CD4-positive, alpha-beta memory T cell (primary cell): ENCODE measurements around the gene MEGF6. TPM values are rescaled to one million over a fixed set of nuclear protein-coding genes. Genes with fewer than 3 reads are reported as not detected.
A peak's percentile ranks its signal among the peaks of the same experiment; 100 is the strongest.

Source experiments
- CTCF ChIA-PET: fragments of 350-600 bp; sonication (Branson Sonifier 250); formaldehyde crosslinking; loops from one replicate; lab custom pipeline; 2021; ENCODE audit warnings: inconsistent platforms; ENCODE audit not compliant: partially characterized antibody; lab: Charles Lee
- POLR2A ChIA-PET: fragments of 350-600 bp; sonication (Branson Sonifier 250); formaldehyde crosslinking; loops from one replicate; lab custom pipeline; 2021; ENCODE audit not compliant: partially characterized antibody; lab: Charles Lee
- DNase-seq, 5 donors: peaks; one replicate each; pipeline versions ENCODE4 v3.0.0 to v3.0.0-alpha.2; 2020 to 2022; ENCODE audit warnings: mixed read lengths in 1 of 5
- H3K27ac ChIP-seq: one replicate; pipeline ENCODE4 v1.7.0; 2013; ENCODE audit warnings: low read depth, low read length
- H3K27me3 ChIP-seq: 2 replicates; pipeline ENCODE4 v1.7.0; 2013; ENCODE audit warnings: mild to moderate bottlenecking, low read length, moderate library complexity; ENCODE audit not compliant: insufficient read depth
- H3K36me3 ChIP-seq: 2 replicates; pipeline ENCODE4 v1.7.0; 2013; ENCODE audit warnings: mild to moderate bottlenecking, low read length, moderate library complexity; ENCODE audit not compliant: insufficient read depth
- H3K4me1 ChIP-seq: 2 replicates; pipeline ENCODE4 v1.7.0; 2013; ENCODE audit warnings: mild to moderate bottlenecking, low read length, moderate library complexity; ENCODE audit not compliant: insufficient read depth
- H3K4me3 ChIP-seq, 2 donors: one replicate each; pipeline ENCODE4 v1.7.0; 2013; ENCODE audit warnings: low read length in 2 of 2, mild to moderate bottlenecking in 1 of 2
- H3K9me3 ChIP-seq, 2 donors: one replicate each; pipeline ENCODE4 v1.7.0; 2013; ENCODE audit warnings: low read length in 2 of 2, control low read depth in 1 of 2; ENCODE audit not compliant: control insufficient read depth in 1 of 2
- H3K27ac Mint-ChIP-seq, 7 donors: one replicate each; pipeline ENCODE4 v1.8.0; 2020 to 2021; ENCODE audit warnings: mixed read lengths in 7 of 7, mild to moderate bottlenecking in 6 of 7, inconsistent platforms in 3 of 7, moderate library complexity in 3 of 7
- H3K27me3 Mint-ChIP-seq, 2 donors: one replicate each; pipeline ENCODE4 v1.8.0; 2020 to 2021; ENCODE audit warnings: mixed read lengths in 2 of 2
- H3K36me3 Mint-ChIP-seq, 2 donors: one replicate each; pipeline ENCODE4 v1.8.0; 2020 to 2021; ENCODE audit warnings: mixed read lengths in 2 of 2, inconsistent platforms in 1 of 2, mild to moderate bottlenecking in 1 of 2
- H3K4me1 Mint-ChIP-seq, 4 donors: one replicate each; pipeline ENCODE4 v1.8.0; 2020 to 2021; ENCODE audit warnings: mixed read lengths in 4 of 4, mild to moderate bottlenecking in 1 of 4
- H3K4me3 Mint-ChIP-seq, 8 donors: one replicate each; pipeline ENCODE4 v1.8.0; 2020 to 2021; ENCODE audit warnings: mixed read lengths in 8 of 8, mild to moderate bottlenecking in 7 of 8, moderate library complexity in 6 of 8, inconsistent platforms in 3 of 8
- H3K9me3 Mint-ChIP-seq, 8 donors: one replicate each; pipeline ENCODE4 v1.8.0; 2020 to 2021; ENCODE audit warnings: mixed read lengths in 8 of 8, mild to moderate bottlenecking in 5 of 8, inconsistent platforms in 3 of 8, moderate library complexity in 1 of 8
- intact Hi-C: fragments of 100-400 bp; cut with micrococcal nuclease; formaldehyde crosslinking; loops from one replicate; pipeline ENCODE4 v1.15.1; 2023
- polyA plus RNA-seq, 2 donors: library from polyadenylated mRNA; unstranded; fragments of 300-500 nt; fragmentation: Illumina TruSeq; gene quantifications; one replicate each; pipeline ENCODE4 v1.2.3, GENCODE V29; 2021
- total RNA-seq, 2 experiments: library from RNA; stranded (reverse); gene quantifications; one replicate each; pipeline ENCODE4 v1.2.3, GENCODE V29; 2021

MEGF6 gene
- total and polyA plus RNA-seq, 4 experiments from 2014 or later: 2.4 to 168 (median 87.0) TPM

GRCh38 chr1:3504151-3504821, 107.0 kb downstream of the MEGF6 start:
- H3K36me3 Mint-ChIP-seq: peaks cover 16 to 19% of the 10 kb centered on the region in 2 donors
- ChIA-PET CTCF (no interaction called here), POLR2A (no interaction called here)
- peaks cover 0 to 2% (median 0%) of the 10 kb centered on the region in 8 donors for H3K9me3 Mint-ChIP-seq
- no peaks in the 10 kb centered on the region for H3K27me3 ChIP-seq
- H3K27ac Mint-ChIP-seq: no peak overlapping the region
- H3K4me3 ChIP-seq: no peak overlapping the region
- H3K4me3 Mint-ChIP-seq: no peak overlapping the region
- H3K9me3 ChIP-seq: no peaks in the 10 kb centered on the region
- H3K4me1 Mint-ChIP-seq: peaks cover 0 to 1% (median 0%) of the 10 kb centered on the region in 4 donors
- no peak overlapping the region for H3K27ac ChIP-seq
- intact Hi-C loops: no loop called here
- peaks cover 4% of the 10 kb centered on the region for H3K36me3 ChIP-seq
- DNase-seq: no peak
- H3K4me1 ChIP-seq: no peaks in the 10 kb centered on the region
- no peaks in the 10 kb centered on the region for H3K27me3 Mint-ChIP-seq

- no peaks in the 10 kb centered on the region for H3K4me1 ChIP-seq
- Mint-ChIP-seq H3K4me1 (peaks cover 0 to 1% (median 0%) of the 10 kb centered on the region in 4 donors), H3K4me3 (no peak overlapping the region), H3K27me3 (no peaks in the 10 kb centered on the region), H3K27ac (peak overlapping the region in 2 of 7 donors; percentile 9 to 42), H3K36me3 (peaks cover 16 to 19% of the 10 kb centered on the region in 2 donors), H3K9me3 (peaks cover 0 to 2% (median 0%) of the 10 kb centered on the region in 8 donors)
- no peak overlapping the region for H3K27ac ChIP-seq
- intact Hi-C loops: no loop called here
- ChIA-PET POLR2A (interaction anchor here (3.1 kb wide), 1 partner anchor 27 kb away, joined by 19 read pairs; no protein-coding TSS in a partner anchor), CTCF (no interaction called here)
- no peaks in the 10 kb centered on the region for H3K27me3 ChIP-seq
- no peak overlapping the region for H3K4me3 ChIP-seq
- peaks cover 4% of the 10 kb centered on the region for H3K36me3 ChIP-seq
- H3K9me3 ChIP-seq: no peaks in the 10 kb centered on the region
- DNase-seq: no peak
These were observed 107.8 kb downstream of the MEGF6 start for GRCh38 chr1:3503525-3503886.

- no peaks in the 10 kb centered on the region for H3K4me1 ChIP-seq
- H3K36me3 ChIP-seq: peaks cover 4% of the 10 kb centered on the region
- no peak overlapping the region for H3K4me3 Mint-ChIP-seq
- intact Hi-C loops: no loop called here
- peaks cover 12 to 16% of the 10 kb centered on the region in 2 donors for H3K36me3 Mint-ChIP-seq
- H3K9me3 ChIP-seq: no peaks in the 10 kb centered on the region
- no peaks in the 10 kb centered on the region for H3K9me3 Mint-ChIP-seq
- no peak overlapping the region for H3K27ac ChIP-seq
- H3K27me3 ChIP-seq: no peaks in the 10 kb centered on the region
- no peaks in the 10 kb centered on the region for H3K4me1 Mint-ChIP-seq
- ChIA-PET POLR2A (interaction anchor here (3.1 kb wide), 1 partner anchor 28 kb away, joined by 19 read pairs; no protein-coding TSS in a partner anchor), CTCF (no interaction called here)
- H3K27ac Mint-ChIP-seq: peak overlapping the region in 1 of 7 donors; percentile 9
- DNase-seq: no peak
- H3K27me3 Mint-ChIP-seq: no peaks in the 10 kb centered on the region
- H3K4me3 ChIP-seq: no peak overlapping the region
These were observed 108.4 kb downstream of the MEGF6 start for GRCh38 chr1:3502641-3503524.

GRCh38 chr1:3501856-3502640, 109.3 kb downstream of the MEGF6 start:
- Mint-ChIP-seq H3K27me3 (no peaks in the 10 kb centered on the region), H3K9me3 (no peaks in the 10 kb centered on the region), H3K4me3 (no peak overlapping the region), H3K4me1 (no peaks in the 10 kb centered on the region), H3K27ac (no peak overlapping the region), H3K36me3 (peaks cover 7 to 10% of the 10 kb centered on the region in 2 donors)
- Histone ChIP-seq H3K27ac (no peak overlapping the region), H3K4me3 (no peak overlapping the region), H3K36me3 (no peaks in the 10 kb centered on the region), H3K27me3 (no peaks in the 10 kb centered on the region), H3K4me1 (no peaks in the 10 kb centered on the region), H3K9me3 (no peaks in the 10 kb centered on the region)
- POLR2A ChIA-PET: interaction anchor here (0.8 to 3.1 kb wide), 4 partner anchors 9 to 29 kb away, joined by 3 to 19 read pairs (median 4); no protein-coding TSS in a partner anchor
- intact Hi-C loops: no loop called here
- no peak for DNase-seq
- CTCF ChIA-PET: no interaction called here

- H3K4me3 Mint-ChIP-seq: no peak overlapping the region
- no peak for DNase-seq
- CTCF ChIA-PET: no interaction called here
- H3K36me3 Mint-ChIP-seq: peaks cover 1 to 6% of the 10 kb centered on the region in 2 donors
- intact Hi-C loops: no loop called here
- Histone ChIP-seq H3K4me3 (no peak overlapping the region), H3K27me3 (no peaks in the 10 kb centered on the region), H3K36me3 (no peaks in the 10 kb centered on the region), H3K4me1 (no peaks in the 10 kb centered on the region), H3K27ac (no peak overlapping the region), H3K9me3 (no peaks in the 10 kb centered on the region)
- no peaks in the 10 kb centered on the region for H3K27me3 Mint-ChIP-seq
- no peaks in the 10 kb centered on the region for H3K9me3 Mint-ChIP-seq
- POLR2A ChIA-PET: interaction anchor here (0.8 to 3.1 kb wide), 4 partner anchors 9 to 29 kb away, joined by 3 to 19 read pairs (median 4); no protein-coding TSS in a partner anchor
- H3K4me1 Mint-ChIP-seq: no peaks in the 10 kb centered on the region
- no peak overlapping the region for H3K27ac Mint-ChIP-seq
These were observed 109.9 kb downstream of the MEGF6 start for GRCh38 chr1:3501437-3501836.

GRCh38 chr1:3500265-3500835, 111.0 kb downstream of the MEGF6 start:
- no peaks in the 10 kb centered on the region for H3K27me3 Mint-ChIP-seq
- no peaks in the 10 kb centered on the region for H3K36me3 ChIP-seq
- ChIA-PET CTCF (interaction anchor here (1.1 kb wide), 1 partner anchor 10 kb away, joined by 3 read pairs; no protein-coding TSS in a partner anchor), POLR2A (interaction anchor here (3.1 kb wide), 1 partner anchor 31 kb away, joined by 19 read pairs; no protein-coding TSS in a partner anchor)
- H3K4me3 Mint-ChIP-seq: no peak overlapping the region
- intact Hi-C loops: no loop called here
- no peak for DNase-seq
- H3K9me3 Mint-ChIP-seq: no peaks in the 10 kb centered on the region
- H3K4me1 Mint-ChIP-seq: no peaks in the 10 kb centered on the region
- H3K9me3 ChIP-seq: no peaks in the 10 kb centered on the region
- no peak overlapping the region for H3K4me3 ChIP-seq
- no peaks in the 10 kb centered on the region for H3K27me3 ChIP-seq
- no peak overlapping the region for H3K27ac ChIP-seq
- peaks cover 0 to 6% of the 10 kb centered on the region in 2 donors for H3K36me3 Mint-ChIP-seq
- H3K4me1 ChIP-seq: no peaks in the 10 kb centered on the region
- no peak overlapping the region for H3K27ac Mint-ChIP-seq
